GM13976 (cell line): ENCODE results near the gene TIMP1.

Experiments used
- DNase-seq: peaks from one replicate; pipeline ENCODE4 v3.0.0; 2012; ENCODE audit warnings: low spot score
- CTCF ChIP-seq: IDR thresholded peaks from 2 replicates; pipeline ENCODE4 v1.5.1; 2012; ENCODE audit warnings: borderline replicate concordance, mild to moderate bottlenecking; ENCODE audit not compliant: insufficient read depth; ENCODE audit errors: extremely low read depth, missing control alignments, control extremely low read depth
- in situ Hi-C: fragments of 300-500 bp; cut with MboI; formaldehyde crosslinking; loops from one replicate; pipeline ENCODE4 v1.12.0; 2022; ENCODE audit warnings: low sequenced_read_pairs, mixed read lengths, inconsistent platforms; ENCODE audit not compliant: unreplicated experiment

TIMP1 gene

GRCh38 chrX:47587091-47587891 lies 5.1 kb downstream of the TIMP1 start:
- TF ChIP-seq CTCF, result no peak
- DNase-seq, result no peak
- in situ Hi-C loops, result no loop called here

- in situ Hi-C loops, result no loop called here
- no peak for DNase-seq
- TF ChIP-seq CTCF, result no peak
Measured at GRCh38 chrX:47587906-47588735, 5.9 kb downstream of the TIMP1 start.

- no peak for DNase-seq
- no peak for TF ChIP-seq CTCF
- in situ Hi-C loops, result no loop called here
Measured at GRCh38 chrX:47590984-47591383, 8.7 kb downstream of the TIMP1 start.

GRCh38 chrX:47593522-47593921 lies 11.3 kb downstream of the TIMP1 start:
- no peak for TF ChIP-seq CTCF
- in situ Hi-C loops, result no loop called here
- DNase-seq, result no peak

- no peak for DNase-seq
- TF ChIP-seq CTCF, result no peak
- in situ Hi-C loops, result no loop called here
Measured at GRCh38 chrX:47595716-47596251, 13.5 kb downstream of the TIMP1 start.

GRCh38 chrX:47596256-47596655 lies 14.0 kb downstream of the TIMP1 start:
- no peak for TF ChIP-seq CTCF
- no peak for DNase-seq
- in situ Hi-C loops, result no loop called here
